GM11168 (cell line): ENCODE measurements around the gene TRAPPC2.

Source experiments
- in situ Hi-C: fragments of 300-500 bp; cut with MboI; formaldehyde crosslinking; loops from one replicate; pipeline ENCODE4 v1.12.0; 2022; ENCODE audit warnings: low sequenced_read_pairs; ENCODE audit not compliant: unreplicated experiment

The TRAPPC2 gene

DNA sequence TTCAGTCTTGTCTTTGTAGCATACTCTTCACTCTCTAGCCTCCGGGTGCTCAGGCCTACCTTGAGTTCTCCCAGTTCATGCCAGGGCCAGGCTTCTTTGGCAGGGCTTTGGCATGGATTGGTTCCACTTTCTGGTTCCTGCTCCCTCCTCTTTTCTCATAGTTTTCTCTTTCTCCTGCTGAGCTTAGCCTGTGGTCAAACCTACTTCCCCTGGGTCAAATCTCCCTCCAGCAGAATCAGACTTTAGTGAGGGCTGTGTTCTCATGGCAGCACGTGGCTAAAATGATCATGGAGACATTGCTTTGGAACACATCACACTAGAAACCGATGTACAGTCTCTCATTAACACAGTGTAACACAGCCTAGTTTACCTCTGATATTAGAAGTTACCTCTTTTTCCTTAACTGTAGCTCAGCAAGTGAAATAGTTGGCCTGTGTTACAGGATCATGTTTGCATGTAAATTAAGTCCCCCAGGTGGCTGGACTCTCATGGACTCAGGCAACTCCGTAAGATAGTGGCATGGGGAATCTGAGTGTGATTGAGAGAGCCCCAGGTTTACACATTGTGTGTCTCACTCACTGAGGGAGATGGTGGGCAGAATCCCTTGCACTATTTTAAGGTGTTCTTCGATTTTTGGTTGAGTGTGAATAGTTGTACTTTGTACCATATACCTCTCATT lies 32.2 kb downstream of the TRAPPC2 start:
- in situ Hi-C loops: no loop called here

DNA sequence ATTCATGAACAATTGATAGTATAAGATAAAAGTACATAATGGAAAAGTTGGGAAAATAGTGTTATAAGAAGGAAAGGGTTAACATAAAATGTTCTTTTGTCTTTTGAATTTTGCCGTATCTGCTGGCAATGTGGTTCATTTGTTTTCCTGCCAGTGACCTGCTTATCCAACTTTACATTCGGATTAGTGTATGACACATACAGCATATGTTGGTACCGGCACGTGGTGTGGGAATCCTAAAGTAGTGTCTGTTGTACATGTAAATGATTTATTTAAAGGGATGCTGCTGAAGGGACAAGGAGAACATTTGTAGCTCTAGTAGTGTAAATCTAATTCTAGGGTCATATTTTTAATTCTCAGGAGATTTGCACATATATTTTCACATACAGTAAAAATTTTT lies 34.0 kb downstream of the TRAPPC2 start:
- in situ Hi-C loops: no loop called here

DNA sequence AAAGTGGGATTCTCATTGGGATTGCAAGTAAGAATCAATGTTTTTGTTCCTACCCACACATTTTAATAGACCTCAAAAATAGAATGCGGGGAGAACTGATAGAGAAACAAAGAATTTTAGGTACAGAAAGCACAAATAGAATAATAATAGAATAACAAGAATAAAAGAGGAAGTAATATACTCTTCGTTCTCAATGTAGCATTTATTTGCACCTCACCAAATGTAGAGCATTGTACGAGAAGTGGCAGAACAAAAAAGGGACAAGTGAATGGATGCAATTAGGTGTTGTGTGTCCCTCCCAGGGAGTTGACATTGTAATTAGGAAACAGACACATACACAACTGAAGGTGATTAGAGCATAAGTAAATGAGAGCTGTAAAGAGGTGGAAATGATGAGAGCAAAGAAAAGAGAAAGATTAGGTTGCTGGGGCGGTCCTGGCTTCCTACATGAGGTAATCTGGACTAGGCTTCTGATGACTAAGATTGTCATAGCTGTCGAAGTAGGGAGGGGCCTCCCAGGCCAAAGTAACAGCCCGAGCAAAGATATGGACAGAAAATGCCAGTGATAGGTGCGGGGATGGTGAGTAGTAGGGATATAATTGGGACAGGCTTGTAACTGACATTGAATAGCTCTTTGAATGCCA lies 35.1 kb downstream of the TRAPPC2 start:
- in situ Hi-C loops: no loop called here

DNA sequence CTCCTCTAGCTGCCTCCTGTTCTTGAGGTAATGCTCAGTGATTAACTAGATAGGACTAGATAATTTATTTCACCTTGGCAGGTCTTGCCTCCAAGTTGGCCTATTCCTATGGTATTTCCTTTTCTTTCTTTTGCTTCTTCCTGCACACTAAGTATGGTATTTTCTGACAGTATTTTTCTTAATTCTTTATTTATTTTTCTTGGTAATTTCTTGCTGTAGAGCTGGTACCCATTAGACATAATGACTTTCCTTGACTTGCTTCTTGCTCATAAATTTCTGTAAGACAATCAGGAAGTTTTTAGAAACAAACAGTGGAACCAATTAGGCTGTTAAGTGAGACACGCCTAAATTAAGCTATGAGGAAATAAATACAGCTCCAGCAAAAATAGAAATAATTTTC lies 36.0 kb downstream of the TRAPPC2 start:
- in situ Hi-C loops: no loop called here

DNA sequence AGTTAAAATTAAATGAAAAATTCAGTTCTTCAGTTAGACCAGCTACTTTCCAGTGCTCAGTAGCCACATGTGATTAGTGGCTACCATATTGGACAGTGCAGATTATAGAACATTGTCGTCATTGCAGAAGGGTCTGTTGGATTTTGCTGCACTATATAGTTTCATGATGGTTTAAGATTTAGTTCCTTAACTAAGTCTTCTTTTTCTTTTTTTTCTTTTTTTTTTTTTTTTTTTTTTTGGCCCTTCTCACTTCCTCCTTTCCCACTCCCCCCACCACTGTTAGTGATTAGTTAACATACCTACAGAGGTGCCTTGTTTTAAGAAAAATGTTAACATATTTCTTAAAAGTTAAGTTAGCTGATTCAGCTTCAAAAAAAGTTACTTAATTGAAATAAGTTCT lies 36.4 kb downstream of the TRAPPC2 start:
- in situ Hi-C loops: no loop called here

DNA sequence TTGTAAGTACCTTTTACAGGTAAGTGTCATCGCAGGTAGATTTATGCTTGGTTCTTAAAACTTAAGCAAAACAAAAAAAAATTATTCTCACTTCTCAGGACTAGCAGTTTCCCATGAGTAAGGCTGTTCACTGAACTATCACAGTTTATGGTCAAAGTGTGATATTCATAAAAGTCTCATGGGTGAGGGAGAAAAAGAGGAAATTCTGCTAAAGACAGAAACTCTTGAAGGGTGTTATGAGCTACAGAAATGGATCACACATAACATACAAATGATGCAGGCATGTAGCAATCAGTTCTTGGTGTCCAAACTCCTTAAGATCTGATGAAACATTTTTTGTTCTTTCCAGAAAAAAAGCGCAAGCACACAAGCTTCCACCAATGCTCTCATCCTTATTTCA lies 37.0 kb downstream of the TRAPPC2 start:
- in situ Hi-C loops: no loop called here

DNA sequence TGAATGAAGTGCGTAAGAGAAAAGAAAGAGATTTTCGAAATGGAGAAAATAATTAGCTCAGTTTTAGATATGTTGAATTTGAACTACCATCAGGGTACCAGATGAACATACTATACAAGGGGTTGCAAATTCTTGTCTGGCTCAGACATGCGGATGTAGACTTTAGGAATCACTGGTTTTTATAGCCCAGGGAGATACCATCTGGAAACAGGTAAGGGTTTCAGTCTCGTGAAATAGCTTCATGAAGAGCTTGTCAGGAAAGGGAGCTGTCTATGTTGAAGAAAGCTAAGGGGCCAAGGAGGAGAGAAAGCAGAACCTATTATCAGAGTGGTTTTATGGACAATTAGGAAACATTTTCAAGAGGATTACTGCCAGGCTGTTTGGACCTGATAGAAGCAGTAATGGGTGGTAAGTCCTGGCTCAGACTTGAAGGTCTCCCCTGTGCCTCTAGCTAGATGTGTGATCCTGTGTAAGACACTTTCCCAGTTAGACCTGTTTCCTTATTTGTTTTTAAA lies 38.8 kb downstream of the TRAPPC2 start:
- in situ Hi-C loops: no loop called here

DNA sequence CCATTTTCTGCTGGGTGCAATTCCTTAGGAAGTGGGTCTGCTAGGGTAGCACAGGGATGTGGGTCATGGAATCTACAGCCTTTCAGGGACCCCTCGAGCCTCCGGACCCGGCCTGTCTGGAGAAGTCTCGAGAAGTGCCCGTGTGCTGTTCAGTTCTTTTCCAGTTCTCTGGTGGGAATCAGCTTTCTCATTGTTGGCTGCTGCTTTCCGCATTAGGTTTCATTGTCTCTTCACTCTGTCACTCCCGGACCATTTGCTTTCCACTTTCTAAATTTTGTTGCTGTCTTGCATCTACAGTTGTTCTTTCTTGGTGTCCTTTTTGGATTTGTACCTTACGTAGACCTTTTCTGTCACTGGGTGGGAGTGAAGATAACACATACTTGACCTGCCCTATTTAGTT lies 39.4 kb downstream of the TRAPPC2 start:
- in situ Hi-C loops: no loop called here

DNA sequence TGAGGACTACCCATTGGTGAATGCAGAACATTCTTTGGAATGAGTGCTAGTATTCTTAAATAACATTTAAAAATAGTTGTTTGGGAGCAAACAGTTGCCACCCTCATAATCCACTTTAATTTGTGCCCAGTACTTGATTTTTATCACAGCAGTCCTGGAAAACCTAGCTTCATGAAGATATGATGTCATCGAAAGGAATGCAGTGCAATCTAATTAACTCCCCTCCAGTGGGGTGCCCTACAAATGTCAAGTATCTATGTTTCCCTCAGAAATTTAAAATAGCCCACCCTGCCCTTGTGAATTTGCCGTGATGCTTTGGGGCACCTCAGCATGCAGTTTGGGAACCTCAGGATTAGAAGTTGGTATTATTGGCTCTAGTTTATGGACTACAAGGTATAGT lies 40.1 kb downstream of the TRAPPC2 start:
- in situ Hi-C loops: no loop called here

DNA sequence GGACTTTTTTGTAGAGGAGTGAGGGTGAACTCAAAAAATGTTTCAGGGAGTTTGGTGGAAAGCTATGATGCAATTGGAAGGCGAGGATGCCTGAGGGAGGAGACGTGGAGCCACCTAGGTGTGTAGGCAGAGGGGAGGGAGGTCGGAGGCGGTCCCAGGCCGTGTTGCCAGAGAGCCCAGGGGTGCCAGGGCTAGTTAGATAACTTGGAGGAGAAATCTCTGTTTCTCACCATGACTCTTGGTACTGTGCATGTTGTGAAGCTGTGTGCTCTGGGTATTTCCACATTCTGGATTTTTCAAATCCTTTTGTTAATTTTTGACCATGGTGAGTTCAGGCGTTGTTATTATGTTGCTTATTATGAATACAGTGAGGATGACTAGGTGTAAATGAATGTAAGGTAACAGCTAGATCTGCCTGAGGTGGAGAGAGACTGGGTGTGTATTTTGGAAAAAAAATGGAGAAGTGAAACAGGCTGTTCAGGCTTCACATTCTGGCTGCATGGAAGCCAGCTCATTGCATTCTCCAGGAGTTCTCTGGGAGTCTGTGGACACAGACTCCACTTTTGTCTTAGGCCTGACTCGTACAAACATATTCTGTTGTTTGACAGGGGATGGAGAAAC lies 41.0 kb downstream of the TRAPPC2 start:
- in situ Hi-C loops: no loop called here

DNA sequence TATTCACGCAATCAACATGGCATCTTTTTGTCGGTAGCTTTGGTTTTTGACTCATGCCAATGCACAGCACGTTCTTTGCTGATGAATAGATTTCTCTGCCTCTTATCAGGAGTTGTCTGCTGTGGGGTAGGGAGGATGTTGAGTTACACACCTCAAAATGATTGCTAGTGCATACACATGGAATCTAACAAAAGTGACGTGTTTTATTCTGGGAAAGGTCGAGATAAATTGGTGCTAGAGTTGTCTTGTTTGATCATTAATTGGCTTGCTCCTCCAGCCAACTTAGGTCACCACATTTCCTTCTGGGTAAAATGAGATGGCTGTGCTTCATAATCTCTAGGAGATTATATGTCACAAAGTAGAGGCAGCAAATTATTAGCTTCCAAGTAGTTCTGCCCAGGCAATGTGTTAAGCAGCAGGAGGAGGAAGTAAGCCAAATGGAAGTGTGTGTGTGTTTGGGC lies 41.6 kb downstream of the TRAPPC2 start:
- in situ Hi-C loops: no loop called here

DNA sequence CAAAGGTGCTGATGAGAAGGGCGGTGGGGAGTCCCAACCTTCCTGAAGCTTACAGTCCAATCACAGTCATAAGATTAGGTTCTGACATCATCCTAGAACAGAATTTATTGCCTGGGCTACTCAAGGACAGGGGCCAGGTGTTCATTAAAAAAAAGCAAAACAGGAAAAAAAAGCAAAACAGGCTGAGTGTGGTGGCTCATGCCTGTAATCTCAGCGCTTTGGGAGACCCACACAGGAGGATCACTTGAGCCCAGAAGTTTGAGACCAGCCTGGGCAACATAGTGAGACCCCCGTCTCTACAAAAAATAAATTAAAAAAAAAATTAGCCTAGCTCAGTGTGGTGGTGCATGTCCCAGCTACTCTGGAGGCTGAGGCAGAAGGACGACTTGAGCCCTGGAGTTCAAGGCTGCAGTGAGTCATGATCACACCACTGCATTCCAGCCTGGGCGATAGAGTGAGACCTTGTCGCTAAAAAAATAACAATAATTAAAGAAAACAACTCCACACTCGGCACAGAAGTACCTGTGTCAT lies 42.5 kb downstream of the TRAPPC2 start:
- in situ Hi-C loops: no loop called here

DNA sequence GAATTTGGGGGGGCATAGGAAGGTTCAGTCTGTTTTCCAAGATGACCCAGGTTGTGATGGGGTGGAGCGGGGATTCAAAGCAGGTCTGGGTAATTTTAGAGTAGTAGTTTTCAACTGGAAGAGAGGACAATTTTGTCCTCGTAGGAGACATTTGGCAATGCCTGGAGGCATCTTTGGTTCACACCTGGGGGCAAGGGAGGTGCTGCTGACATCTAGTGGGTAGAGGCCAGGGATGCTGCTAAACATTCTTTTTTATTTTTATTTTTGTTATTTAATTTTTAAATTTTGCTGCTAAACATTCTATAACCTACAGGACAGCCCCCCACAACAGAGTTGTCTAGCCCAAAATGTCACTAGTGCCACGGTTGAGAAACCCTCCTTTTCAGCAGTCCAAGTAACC lies 43.6 kb downstream of the TRAPPC2 start:
- in situ Hi-C loops: no loop called here

DNA sequence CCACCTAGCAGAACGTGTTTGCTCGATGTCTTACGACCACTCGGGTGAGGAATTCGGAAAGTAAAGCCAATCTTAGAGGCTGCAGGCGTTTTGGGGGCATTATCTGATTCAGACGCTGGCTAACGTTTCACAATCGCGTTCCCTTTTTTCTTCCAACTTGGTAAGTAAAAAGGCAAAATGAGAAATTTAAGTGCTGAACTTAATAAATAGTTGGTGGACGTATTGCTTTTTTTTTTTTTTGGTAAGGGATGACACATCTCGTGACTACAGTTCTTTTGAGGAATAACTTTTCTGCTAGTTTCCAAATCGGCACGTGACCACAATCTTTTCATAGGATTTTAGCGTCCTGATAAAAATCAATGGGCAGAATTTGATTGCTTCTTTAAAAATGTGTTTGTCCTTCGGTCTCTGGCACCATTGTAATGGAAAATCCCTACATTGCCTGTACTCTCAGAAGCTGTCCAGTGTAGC lies 44.6 kb downstream of the TRAPPC2 start:
- in situ Hi-C loops: no loop called here

DNA sequence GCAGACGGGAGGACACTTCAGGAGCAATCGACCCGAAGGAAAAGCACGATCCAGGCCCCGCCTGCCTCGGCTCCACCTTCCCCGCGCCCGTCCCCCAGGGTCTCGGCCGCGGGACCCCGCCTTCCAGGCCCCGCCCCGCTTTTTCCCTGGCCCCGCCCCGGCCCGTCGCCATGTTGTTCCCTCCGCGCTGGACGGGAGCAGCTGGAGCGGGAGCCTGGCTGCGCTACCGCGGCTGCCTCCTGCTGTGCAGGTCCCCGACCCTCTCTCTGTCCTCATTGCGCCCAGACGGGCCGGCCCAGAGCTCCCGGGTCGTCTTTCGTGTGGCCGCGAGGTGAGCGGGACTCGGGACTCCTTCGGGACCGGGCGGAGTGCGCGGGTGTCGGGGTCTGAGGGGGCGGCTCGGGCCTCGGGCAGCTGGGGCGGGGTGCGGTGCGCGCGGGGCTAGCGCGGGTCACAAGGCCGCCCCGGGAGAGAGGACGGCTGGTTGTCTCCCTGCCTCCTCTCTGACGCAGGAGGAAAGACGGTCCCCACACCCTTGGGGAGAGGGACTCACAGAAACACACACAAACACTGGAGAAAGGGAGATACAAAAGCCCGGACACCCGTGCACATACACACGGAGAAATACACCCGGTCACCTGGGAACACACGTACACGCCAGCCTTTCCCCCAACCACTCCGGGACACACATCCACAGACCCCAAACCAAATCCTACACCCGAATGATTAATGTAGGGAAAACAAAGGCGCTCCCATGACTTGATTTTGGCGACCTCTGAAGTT lies 45.3 kb downstream of the TRAPPC2 start, which contains the start of gene RAB9A:
Gene RAB9A (plus strand): TSS at position 171 of the 783 bp plus-strand sequence. CDS start 19,619 bp downstream, outside the sequence.
- in situ Hi-C loops: no loop called here

DNA sequence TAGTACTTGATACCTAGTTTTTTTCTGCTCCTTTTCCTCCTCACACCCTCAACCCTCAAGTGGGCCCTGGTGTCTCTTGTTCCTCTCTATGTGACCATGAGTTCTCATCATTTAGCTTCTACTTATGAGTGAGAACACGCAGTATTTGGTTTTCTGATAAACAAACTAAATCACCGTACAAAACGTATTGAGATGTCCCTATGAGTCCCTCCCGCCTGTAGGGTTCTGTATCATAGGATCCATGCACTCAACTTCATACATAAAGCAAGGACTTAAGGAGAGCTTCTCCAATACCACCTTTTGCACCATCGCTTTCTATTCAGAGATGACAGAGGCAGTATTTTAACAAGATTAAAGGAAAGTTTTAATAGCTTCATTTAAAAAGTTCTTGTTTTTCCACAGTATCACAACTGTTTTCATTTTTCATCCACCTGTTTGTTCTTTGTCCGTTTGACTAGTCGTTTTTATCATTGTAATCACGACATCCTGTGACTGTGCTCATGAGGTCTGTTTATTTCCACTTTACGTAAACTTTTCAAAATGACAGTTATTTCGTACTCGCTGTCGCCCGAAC lies 45.9 kb downstream of the TRAPPC2 start:
- in situ Hi-C loops: no loop called here

DNA sequence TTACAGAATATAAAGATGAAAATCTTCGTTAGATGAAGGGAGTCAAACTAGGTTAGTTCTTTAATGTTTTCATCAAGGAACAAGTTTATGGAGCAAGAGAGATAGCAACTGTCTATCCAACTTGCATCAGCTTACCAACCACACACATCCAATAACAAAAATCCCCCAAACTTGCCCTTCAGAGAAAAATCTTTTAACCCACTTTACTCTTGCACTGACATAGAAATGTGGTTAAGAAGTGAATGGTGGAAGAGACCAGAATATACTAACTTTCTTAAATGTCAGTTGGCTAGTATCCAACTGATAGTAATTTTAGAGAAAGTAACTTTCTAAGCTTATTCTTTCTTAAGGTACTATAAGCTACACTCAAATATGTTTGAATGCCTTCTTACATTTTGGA lies 47.2 kb downstream of the TRAPPC2 start:
- in situ Hi-C loops: no loop called here

DNA sequence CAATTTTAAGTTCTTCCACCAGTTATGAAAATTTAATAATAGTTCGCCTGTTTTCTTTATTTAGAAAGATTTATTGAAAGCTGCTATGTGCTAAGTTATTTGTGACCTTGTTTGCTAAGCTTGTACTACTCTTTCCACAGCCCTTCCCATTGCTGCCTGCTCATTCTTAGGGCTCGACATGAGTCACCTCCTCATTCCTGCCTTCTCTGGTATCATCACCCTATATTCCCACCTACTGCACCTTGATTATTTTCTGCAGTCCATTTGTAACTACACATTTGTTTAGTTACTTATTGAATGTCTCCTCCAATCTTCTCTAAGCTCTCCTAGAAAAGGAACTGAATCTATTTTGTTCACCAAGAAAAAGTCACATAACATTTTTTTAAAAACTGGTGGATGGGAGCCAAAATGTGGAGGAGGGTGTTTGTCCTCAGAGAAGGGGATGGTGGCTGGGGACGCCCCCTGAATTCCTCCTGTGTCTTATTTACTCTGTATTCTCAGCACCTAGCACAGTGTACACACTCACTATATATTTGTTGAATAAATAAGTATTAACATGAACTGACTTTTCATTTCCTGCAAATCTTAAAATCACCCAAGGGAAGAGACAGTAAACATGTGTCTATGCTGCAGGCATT lies 49.2 kb downstream of the TRAPPC2 start:
- in situ Hi-C loops: no loop called here

DNA sequence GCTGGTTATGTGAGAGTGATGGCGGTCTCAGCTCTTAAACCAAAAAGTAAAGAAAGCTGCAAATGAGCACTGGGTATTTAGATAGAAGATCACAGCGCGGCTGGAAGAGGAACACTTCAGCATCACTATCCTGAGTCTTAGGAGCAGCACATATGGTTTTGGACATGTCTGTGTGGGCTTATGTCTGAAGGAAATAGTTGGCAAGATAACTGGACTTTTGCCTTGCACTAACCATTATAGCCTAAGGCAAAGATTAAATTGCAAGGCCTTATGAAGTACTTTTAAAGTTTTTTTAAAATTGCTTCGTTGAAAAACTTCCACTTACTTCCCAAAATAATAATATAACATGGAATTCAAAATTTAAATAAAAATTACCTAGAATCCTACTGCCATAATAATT lies 50.1 kb downstream of the TRAPPC2 start:
- in situ Hi-C loops: no loop called here
